Neuron (in vitro differentiated cells): Measurements from ENCODE around the gene EPS8L2.

Experiments used
- H2AFZ ChIP-seq: one replicate; pipeline ENCODE4 v1.6.1; 2013; ENCODE audit warnings: low read depth, mild to moderate bottlenecking, inconsistent platforms, low read length, moderate library complexity
- H3K27me3 ChIP-seq: one replicate; pipeline ENCODE4 v1.6.1; 2013; ENCODE audit warnings: low read length; ENCODE audit not compliant: insufficient read depth
- H3K36me3 ChIP-seq: one replicate; pipeline ENCODE4 v1.6.1; 2013; ENCODE audit warnings: low read length; ENCODE audit not compliant: insufficient read depth
- H3K4me1 ChIP-seq: one replicate; pipeline ENCODE4 v1.6.1; 2013; ENCODE audit warnings: low read length; ENCODE audit not compliant: insufficient read depth
- H3K4me3 ChIP-seq: 2 replicates; pipeline ENCODE4 v1.5.1; 2013; ENCODE audit warnings: mild to moderate bottlenecking, low read length, moderate library complexity
- H3K9me3 ChIP-seq: one replicate; pipeline ENCODE4 v1.6.1; 2013; ENCODE audit warnings: low read length

The EPS8L2 gene

GRCh38 chr11:705646-706438 lies at the start of gene EPS8L2:
Gene EPS8L2, plus strand, starts transcription at chr11:706231. Its CDS starts 3,177 bp downstream, at chr11:709408.
- Histone ChIP-seq H3K4me3 (no peak within 1 kb of the TSS), H3K9me3 (no peaks in the 10 kb centered on the region), H3K27me3 (no peaks in the 10 kb centered on the region), H2AFZ (no peak within 1 kb of the TSS), H3K4me1 (peaks cover 16% of the 10 kb centered on the region), H3K36me3 (peaks cover 10% of the 10 kb centered on the region)

- Histone ChIP-seq H3K4me1 (no peaks in the 10 kb centered on the region), H3K36me3 (peaks cover 35% of the 10 kb centered on the region), H3K27me3 (no peaks in the 10 kb centered on the region), H2AFZ (no peak overlapping the region), H3K4me3 (no peak overlapping the region), H3K9me3 (no peaks in the 10 kb centered on the region)
Measured at GRCh38 chr11:656426-656825, 49.6 kb upstream of the EPS8L2 start.

GRCh38 chr11:656866-657265 lies 49.2 kb upstream of the EPS8L2 start:
- no peak overlapping the region for H2AFZ ChIP-seq
- H3K9me3 ChIP-seq = no peaks in the 10 kb centered on the region
- peaks cover 34% of the 10 kb centered on the region for H3K36me3 ChIP-seq
- H3K4me1 ChIP-seq = no peaks in the 10 kb centered on the region
- H3K4me3 ChIP-seq = no peak overlapping the region
- H3K27me3 ChIP-seq = no peaks in the 10 kb centered on the region

- Histone ChIP-seq H3K27me3 (no peaks in the 10 kb centered on the region), H2AFZ (no peak overlapping the region), H3K4me1 (no peaks in the 10 kb centered on the region), H3K9me3 (no peaks in the 10 kb centered on the region), H3K36me3 (peaks cover 33% of the 10 kb centered on the region), H3K4me3 (no peak overlapping the region)
Measured at GRCh38 chr11:657691-658126, 48.3 kb upstream of the EPS8L2 start.

GRCh38 chr11:659532-660085 lies 46.4 kb upstream of the EPS8L2 start:
- H3K36me3 ChIP-seq = peaks cover 26% of the 10 kb centered on the region
- H3K4me3 ChIP-seq = no peak overlapping the region
- no peaks in the 10 kb centered on the region for H3K9me3 ChIP-seq
- H2AFZ ChIP-seq = no peak overlapping the region
- H3K4me1 ChIP-seq = no peaks in the 10 kb centered on the region
- no peaks in the 10 kb centered on the region for H3K27me3 ChIP-seq

- no peaks in the 10 kb centered on the region for H3K9me3 ChIP-seq
- H3K4me1 ChIP-seq = no peaks in the 10 kb centered on the region
- no peak overlapping the region for H3K4me3 ChIP-seq
- no peaks in the 10 kb centered on the region for H3K27me3 ChIP-seq
- H2AFZ ChIP-seq = no peak overlapping the region
- peaks cover 29% of the 10 kb centered on the region for H3K36me3 ChIP-seq
Measured at GRCh38 chr11:660281-660680, 45.8 kb upstream of the EPS8L2 start.

GRCh38 chr11:660681-661444 lies 45.2 kb upstream of the EPS8L2 start:
- Histone ChIP-seq H3K36me3 (peaks cover 35% of the 10 kb centered on the region), H3K9me3 (peaks cover 4% of the 10 kb centered on the region), H3K27me3 (no peaks in the 10 kb centered on the region), H3K4me1 (no peaks in the 10 kb centered on the region), H3K4me3 (no peak overlapping the region), H2AFZ (no peak overlapping the region)

- Histone ChIP-seq H3K36me3 (peaks cover 40% of the 10 kb centered on the region), H2AFZ (no peak overlapping the region), H3K4me1 (no peaks in the 10 kb centered on the region), H3K27me3 (no peaks in the 10 kb centered on the region), H3K4me3 (no peak overlapping the region), H3K9me3 (peaks cover 9% of the 10 kb centered on the region)
Measured at GRCh38 chr11:662689-663274, 43.2 kb upstream of the EPS8L2 start.

GRCh38 chr11:665062-665703 lies 40.8 kb upstream of the EPS8L2 start:
- Histone ChIP-seq H3K4me1 (no peaks in the 10 kb centered on the region), H3K27me3 (no peaks in the 10 kb centered on the region), H3K9me3 (peaks cover 9% of the 10 kb centered on the region), H3K36me3 (peaks cover 31% of the 10 kb centered on the region), H3K4me3 (no peak overlapping the region), H2AFZ (no peak overlapping the region)

- no peak overlapping the region for H3K4me3 ChIP-seq
- no peaks in the 10 kb centered on the region for H3K4me1 ChIP-seq
- H3K27me3 ChIP-seq = no peaks in the 10 kb centered on the region
- peaks cover 25% of the 10 kb centered on the region for H3K36me3 ChIP-seq
- H2AFZ ChIP-seq = no peak overlapping the region
- peaks cover 9% of the 10 kb centered on the region for H3K9me3 ChIP-seq
Measured at GRCh38 chr11:665704-666281, 40.2 kb upstream of the EPS8L2 start.

GRCh38 chr11:673866-674265 lies 32.2 kb upstream of the EPS8L2 start:
- peaks cover 50% of the 10 kb centered on the region for H3K36me3 ChIP-seq
- H3K4me3 ChIP-seq = no peak overlapping the region
- H3K27me3 ChIP-seq = no peaks in the 10 kb centered on the region
- H3K9me3 ChIP-seq = no peaks in the 10 kb centered on the region
- no peak overlapping the region for H2AFZ ChIP-seq
- no peaks in the 10 kb centered on the region for H3K4me1 ChIP-seq

GRCh38 chr11:674406-674805 lies 31.6 kb upstream of the EPS8L2 start:
- Histone ChIP-seq H3K27me3 (no peaks in the 10 kb centered on the region), H2AFZ (no peak overlapping the region), H3K9me3 (no peaks in the 10 kb centered on the region), H3K4me3 (no peak overlapping the region), H3K36me3 (peaks cover 50% of the 10 kb centered on the region), H3K4me1 (no peaks in the 10 kb centered on the region)
